GM19099 (cell line): ENCODE data around the gene AXIN1.

Experiments
- POLR2A ChIP-seq: IDR thresholded peaks from 3 replicates; pipeline ENCODE4 v1.6.1; 2011; ENCODE audit warnings: low read depth; ENCODE audit not compliant: insufficient read length; ENCODE audit errors: extremely low read depth

Gene AXIN1

DNA sequence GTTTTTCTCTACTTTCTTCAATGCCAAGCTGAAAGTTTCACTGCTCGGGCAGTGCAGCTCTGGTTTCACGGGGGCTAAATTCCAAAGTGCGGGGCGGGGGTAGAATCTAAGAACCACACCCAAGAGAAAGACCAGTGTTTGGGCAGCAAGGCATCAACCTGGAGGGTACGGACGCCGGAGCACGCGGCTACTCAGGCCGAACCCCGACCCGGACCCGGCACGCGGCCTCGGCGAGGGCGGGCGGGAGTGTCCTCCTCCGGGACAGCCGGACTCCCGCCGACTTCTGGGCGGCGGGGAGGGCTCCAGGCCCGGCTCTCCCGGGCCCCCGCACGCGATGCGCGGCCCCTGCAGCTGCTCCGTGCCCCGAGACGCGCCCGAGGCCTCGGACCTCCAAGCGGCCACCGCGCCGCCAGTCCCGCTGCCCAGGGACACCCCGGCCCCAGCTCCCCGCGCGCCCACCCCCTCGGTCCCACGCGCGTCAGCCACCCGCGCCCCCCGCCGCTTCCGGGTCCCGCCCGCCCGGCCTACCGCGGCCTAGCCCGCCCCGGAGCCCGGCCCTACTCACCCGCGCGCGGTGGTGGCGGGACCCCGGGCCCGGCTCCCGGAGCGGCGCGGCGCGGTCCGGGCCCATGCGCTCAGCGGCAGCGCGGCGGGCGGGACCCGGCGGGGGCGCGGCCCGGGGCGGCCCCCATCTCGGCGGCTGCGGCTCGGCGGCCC, 561 bp downstream of the AXIN1 start:
- TF ChIP-seq POLR2A: no peak

DNA sequence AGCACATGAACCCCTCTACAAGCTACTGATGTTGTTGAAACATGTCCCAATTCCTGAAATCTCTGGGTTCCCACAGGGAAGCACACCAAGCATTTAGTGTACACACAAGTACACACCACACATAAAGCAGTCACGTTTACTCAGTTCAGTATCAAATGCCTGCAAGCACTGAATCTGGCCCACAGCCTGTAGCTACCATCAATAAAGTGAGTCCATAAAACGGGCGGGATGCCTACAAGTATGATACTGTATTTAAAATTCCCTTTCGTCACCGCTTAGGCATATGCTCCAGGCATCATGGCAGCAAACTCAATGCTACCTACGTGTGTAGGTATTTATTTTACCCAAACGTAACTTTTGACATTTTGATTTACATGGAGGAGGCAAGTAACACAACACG, 2.3 kb downstream of the AXIN1 start:
- TF ChIP-seq POLR2A: no peak

DNA sequence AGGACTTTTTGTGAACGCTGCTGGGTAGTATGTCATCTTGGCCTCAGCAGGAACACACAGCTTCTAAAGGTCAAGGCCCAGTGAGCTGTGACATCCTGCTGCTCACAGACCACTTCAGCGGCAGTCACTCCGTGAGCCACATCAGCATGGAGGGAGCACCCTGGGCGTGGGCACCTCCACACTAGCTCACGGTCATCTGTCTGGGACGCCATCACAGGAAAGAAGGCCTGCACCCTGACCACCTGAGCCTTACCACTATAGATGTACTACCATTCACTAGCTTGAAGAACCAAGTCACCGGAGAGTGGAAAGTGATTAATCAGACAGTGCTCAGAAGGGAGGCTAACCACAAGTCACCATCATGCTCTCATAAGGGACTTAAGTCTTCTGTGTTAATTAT, 3.3 kb downstream of the AXIN1 start:
- TF ChIP-seq POLR2A: peak; percentile 35

DNA sequence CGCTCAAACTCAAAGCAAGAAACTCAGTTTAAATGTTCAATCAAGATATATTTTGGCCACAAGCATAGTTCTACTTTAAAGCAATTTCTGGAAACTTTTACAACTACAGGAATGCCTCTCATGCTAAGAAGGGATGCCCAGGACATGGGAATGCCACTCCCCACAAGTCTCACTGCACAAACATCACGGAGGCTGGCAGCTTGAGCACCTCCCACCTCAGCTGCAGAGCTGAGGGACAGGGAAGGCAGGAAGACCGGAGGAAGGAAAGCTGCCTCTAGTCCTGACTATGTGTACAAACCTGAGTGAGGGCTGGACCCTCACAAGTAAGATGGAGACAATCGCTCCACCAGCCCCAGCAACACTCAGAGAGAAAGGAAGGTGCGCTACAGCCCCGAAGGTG, 5.3 kb downstream of the AXIN1 start:
- no peak for TF ChIP-seq POLR2A

DNA sequence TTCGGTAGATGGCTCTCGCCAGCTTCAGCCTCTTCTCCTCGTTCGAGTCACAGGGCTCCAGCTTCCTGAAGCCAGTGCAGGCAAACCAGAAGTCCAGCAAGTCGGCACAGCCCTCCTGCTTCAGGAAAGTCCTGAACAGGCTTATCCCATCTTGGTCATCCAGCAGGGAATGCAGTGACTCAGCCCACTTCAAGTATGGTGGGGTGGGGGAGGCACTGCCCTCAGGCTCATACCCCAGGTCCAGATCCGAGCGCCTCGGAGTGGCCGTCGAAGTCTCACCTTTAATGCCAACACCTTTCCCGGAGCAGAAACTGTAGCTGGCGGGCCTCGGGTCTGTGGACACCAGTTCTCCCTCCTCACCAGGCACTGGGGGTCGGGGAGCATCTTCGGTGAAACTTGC, 5.9 kb downstream of the AXIN1 start:
- TF ChIP-seq POLR2A: no peak

DNA sequence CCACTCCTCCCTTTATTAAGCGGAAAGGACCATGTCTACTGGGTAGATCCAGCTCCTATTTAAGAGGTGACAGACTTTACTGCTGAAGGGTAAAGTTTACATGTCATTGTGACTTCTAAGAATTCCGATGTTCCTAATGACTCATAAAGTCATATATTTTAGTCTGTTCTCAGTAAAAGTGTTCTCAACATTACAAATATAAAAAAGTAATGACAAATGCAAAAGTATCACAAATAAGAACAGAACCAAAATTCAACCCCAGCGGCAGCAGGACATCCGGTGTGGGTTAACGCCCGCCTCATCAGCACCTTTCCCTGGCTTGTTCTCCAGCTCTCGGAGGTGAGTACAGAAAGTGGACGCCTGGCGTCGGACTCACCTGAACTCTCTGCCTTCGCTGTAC, 6.8 kb downstream of the AXIN1 start:
- TF ChIP-seq POLR2A: no peak

DNA sequence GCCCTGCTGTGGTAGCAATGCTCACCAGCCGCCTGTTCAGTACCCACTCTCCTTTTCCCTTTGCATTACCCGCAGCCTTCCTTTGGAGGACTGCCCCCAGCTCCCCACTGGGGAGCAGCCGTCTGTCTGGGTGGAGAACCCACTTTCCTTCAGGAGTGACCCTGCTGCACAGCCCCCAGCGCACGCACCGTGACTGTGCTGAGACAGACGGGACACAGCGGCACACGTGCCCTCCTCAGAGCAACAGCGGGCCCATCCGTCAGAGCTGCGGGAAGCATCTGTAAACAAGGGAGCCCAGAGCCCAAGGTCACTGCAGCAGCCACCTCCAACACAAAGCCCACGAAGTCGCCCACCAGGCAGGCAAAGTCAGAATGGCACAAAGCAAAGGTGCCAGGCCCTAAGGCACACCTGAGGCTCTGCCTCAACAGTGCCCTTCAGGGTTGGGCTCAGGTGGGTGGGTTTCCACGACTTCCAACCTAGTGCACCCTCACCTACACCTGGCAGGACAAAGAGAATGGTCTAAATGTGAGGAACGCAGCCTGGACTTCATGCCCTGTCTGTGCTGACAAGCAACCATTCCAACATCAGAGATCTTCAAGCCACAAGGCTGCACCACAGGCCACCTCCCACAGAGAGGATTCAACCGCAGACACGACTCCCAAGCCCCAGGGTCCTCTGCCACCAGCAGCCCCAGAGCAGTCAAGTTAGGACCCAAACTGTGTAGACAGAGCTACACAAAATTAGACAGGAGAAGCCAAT, 9.9 kb downstream of the AXIN1 start:
- no peak for TF ChIP-seq POLR2A

DNA sequence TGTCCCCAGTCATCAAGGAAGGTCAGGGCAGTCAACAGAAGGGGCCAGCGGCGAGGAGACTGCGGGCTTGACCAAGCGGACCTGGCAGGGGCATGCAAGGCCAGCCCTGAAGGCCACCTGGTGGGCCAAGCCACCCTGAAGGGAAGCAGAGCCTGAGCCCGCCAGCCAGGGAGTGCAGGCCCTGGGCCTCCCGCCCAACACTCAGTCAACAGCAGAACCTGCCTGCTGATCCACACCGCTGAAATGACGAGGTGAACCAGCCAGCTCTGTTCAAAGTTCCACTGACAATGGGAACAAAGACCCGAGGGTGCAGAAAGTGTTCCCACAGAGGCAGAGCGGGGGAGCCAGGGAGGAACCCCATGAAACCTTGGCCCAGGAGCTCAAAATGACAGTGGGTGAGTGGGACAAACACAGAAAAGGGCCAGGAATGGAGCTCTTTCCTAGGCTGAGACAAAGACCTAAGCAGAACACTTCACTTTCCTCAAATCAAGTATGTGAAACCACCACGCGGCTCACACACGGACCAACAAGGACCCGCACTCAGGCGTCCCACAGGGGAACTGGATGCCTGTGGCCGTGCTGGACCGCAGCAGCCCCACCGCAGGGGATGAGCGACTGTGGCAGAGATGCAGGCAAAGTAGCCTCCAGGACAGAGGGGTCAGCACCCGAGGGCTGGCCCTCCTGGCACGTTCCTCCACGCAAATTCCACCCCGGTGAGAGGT, 12.0 kb downstream of the AXIN1 start:
- no peak for TF ChIP-seq POLR2A

DNA sequence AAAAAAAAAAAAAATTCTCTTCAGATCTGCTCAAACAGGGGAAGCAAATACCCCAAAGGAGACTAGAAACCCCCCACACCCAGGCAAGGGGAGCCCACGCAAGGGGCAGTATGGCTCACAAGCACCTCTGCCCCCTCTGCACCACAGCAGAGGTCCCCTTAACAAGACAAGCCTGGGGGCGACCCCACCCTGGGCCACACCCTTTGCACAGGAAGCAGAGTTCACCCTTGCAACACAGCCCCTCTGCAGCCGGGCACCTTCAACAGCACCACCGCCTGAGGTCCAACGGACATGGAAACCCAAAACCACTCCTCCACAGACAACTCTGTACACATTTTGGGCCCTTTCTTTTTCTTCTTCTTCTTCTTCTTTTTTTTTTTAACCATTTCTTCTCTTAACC, 12.8 kb downstream of the AXIN1 start:
- TF ChIP-seq POLR2A: no peak

DNA sequence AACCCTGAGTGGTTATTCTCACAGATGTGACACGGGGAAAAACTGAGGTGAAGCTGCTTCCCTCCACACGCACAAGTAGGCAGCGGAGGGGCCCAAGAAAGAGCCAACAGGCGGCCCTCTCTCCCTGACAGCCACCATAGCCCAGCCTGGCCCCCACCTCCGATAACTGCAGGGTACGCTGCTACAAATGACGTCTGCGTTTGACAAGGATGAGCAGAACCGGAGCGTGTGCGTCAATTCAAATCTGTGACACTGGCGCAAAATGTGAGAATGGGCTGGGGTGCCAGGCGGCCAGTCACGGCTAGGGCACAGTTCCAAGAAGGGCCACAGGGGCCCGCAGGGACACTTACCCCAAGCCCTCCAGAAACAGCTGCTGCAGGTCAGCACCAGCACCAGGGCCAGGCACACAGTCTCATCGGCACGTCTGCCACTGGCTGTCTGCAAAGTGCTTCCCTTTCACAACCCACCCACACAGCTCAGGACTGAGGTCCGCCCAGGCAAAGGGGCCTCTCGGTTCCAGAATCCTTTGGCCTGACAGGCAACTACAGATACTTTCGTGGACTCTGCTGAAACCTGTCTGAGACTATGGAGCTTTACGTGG, 14.4 kb downstream of the AXIN1 start:
- no peak for TF ChIP-seq POLR2A

DNA sequence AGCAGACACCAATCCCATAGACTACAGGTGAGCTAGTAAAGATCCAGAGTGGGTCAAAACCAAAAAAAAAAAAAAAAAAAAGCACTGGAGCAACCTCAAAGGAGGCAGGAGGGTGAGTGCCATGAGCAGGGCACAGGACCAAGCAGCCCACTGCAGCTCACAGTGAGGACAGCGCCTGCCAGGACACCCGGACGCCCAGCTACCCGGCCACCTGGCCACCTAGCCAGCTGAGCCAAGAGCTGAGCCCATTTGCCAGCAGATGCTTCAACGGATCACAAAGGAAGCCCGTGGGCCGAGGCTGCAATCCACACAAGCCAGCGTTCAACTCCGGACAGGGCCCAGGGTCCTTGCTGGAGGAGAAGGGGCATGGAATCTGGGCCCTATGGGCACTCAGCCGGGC, 15.1 kb downstream of the AXIN1 start:
- no peak for TF ChIP-seq POLR2A

DNA sequence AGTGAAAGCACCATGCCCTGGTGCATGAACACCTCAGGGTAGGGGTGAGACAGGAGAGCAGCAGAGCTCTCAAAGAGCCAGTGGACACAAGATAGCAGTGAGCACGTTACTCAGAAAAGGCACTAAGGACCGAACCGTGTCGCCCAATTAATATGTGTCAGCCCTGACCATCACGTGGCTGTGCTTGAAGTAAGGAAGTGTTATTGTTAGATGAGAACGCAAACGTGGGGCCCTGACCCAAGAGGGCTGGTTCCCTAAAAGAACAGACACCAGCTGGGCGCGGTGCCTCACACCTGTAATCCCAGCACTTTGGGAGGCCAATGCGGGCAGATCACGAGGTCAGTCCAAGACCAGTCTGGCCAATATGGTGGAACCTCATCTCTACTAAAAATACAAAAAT, 16.3 kb downstream of the AXIN1 start:
- no peak for TF ChIP-seq POLR2A

DNA sequence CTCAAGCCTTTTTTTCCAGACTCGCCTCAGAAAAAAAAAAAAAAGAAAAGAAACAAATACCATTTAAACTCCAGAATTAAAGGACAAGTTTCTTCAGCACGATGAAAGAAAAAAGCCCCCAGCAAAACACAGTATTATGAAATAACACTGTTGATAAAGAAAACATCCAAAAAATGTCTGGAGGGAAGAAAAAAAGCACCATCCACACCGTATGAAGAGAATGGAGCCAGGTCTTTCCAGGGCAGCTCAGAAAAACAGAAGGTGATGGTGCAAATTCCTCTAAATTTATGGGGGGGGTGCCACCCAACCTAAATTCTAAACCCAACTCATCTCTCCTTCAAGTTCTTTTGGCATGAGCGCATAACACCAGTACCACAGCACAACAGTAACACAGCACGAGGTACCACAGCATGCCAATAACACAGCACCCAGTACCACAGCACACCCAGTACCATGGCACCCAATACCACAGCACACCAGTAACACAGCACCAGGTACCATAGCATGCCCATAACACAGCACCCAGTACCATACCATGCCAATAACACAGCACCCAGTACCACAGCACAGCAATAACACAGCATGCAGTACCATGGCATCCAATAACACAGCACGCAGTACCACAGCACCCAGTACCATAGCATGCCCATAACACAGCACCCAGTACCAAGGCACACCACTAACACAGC, 19.0 kb downstream of the AXIN1 start:
- TF ChIP-seq POLR2A: no peak

DNA sequence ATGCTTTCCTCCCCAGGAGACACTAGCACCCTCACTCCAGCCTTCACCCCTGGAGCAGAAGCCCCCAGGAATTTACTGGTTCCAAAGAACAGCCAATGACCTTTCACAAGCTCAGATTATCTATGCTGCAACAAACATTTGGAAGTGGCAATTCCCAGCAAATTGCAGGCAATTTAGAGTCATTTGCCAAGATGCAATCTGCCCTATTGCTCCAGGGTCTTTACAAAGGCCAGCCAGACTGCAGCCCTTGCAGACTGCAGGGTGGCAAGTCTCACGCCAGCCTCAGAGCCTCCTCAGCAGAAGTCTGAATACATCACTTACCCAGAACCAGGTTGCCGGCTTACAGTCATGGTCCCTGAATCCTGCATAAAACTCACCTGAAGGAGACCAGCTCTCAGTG, 21.8 kb downstream of the AXIN1 start:
- TF ChIP-seq POLR2A: no peak
